ENCODE data around the gene MSH3.
A peak's percentile ranks its signal among the peaks of the same experiment; 100 is the strongest.

Gene MSH3

GRCh38 chr5:80654391-80655230 is at the start of gene MSH3, which contains the start of gene DHFR:
Gene MSH3, plus strand, starts transcription at chr5:80654652. Its CDS starts 76 bp downstream, at chr5:80654728.
Gene DHFR, minus strand, starts transcription at chr5:80654983. Its CDS starts 494 bp downstream, at chr5:80654489.
- DNase-seq (ENCODE audit: low spot score) = peak; percentile 96

DNA sequence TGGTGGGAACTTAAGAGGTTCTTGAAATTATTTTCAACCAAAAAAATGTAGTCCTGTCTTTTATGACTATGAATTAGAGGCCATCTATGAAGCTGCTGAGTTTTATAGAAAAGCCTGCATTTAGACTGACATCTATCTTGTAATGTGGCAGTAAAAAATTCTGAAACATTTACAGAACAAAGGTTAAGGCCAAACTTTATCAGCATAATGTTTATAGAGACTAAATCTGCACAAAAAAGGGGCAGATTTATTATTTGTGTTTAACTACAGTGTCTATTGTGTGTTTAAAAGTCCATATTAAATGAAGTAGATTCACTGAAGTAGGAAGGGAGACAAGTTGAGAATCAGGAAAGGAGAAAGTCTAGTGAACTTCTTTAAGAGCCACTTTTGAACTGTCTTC is 47.1 kb upstream of the MSH3 start:
- no peak for DNase-seq (ENCODE audit: low spot score)

- no peak for DNase-seq (ENCODE audit: low spot score)
These were observed 46.6 kb upstream of the MSH3 start for GRCh38 chr5:80607832-80608231.

DNA sequence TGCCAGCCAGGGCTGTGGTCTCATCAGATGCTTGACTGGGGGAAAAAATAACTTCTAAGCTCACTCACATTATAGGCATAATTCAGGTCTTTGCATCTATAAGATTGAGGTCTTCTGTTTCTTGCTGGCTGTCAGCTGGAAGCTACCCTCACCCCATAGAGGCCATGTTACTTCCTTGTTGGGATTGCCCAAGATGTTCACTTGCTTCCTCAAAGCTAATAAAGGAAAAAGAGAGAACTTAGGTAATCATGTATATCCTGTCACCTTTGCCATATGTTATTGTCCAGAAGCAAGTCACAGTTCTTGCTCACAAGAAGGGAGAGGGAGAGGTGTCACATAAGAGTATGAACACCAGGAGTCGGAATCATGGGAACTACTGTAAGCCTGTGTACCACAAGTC is 45.7 kb upstream of the MSH3 start:
- no peak for DNase-seq (ENCODE audit: low spot score)

- no peak for DNase-seq (ENCODE audit: low spot score)
These were observed 44.8 kb upstream of the MSH3 start for GRCh38 chr5:80609692-80610091.

DNA sequence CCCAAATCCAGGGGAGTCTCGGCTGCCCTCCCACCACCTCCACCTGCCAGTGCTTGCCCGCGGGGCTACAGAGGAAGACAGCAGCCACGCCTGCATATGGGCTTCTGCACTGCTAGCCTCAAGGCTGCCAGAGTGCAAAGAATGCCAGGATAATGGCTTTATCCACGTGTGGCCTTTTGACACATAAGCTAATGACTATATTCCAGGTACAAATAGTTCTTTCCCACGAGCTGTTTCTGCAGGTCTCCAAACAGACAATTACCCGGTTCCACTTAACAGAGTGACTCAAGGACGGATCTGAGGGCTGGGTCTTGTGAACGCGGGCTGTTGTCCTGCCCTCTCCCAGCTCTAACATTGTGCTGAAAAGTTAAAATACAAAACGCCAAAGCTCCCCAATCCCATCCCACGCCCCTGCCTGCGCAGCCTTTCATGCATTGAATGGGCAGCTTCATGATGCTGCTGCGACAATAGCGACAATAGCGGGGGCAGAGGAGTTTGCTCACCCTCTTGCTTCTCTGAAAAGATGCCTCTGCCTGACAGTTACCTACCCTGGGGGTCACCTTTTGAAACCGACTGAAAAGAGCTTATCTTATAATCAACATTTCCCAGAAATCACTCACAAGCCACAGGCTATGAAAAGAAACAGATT is 39.1 kb upstream of the MSH3 start:
- DNase-seq (ENCODE audit: low spot score) = no peak

GRCh38 chr5:80618438-80618837 is 36.0 kb upstream of the MSH3 start:
- DNase-seq (ENCODE audit: low spot score) = no peak

DNA sequence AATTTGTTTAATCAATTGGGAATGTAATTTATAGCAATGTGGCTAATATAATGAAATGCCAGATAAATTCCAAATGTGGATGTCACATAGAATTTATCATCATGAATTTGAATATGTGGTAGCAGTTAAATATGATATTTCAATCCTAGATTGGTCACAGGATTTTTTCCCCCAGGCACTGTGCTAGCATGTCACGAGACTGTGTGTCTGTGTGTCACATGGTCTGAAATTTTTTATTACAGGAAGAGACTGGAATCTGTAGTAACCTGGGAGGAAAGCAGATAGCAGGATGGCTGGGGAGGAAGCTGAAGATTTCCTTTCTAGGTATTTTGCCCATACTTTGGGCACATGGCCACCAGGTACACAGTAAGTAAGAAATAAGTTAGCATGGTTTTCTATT is 35.4 kb upstream of the MSH3 start:
- no peak for DNase-seq (ENCODE audit: low spot score)

DNA sequence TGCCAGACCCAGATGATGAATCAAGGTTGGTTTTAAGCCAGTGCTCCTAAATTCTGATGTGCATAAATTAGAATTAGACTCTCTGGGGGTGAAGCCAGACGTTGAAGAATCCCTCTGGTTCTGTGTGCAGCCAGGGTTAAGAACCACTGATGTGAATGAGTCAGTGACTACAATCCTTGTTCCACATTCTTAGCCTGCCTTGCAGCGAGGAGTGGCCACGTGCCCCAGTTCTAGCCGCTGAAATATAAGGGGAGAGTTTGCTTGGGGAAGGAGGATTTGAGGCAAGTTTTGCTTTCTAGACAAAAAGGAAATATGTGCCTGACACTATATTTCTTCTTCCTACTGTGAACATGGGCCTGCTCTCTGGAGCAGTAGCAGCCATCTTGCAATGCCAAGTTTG is 34.2 kb upstream of the MSH3 start:
- no peak for DNase-seq (ENCODE audit: low spot score)

DNA sequence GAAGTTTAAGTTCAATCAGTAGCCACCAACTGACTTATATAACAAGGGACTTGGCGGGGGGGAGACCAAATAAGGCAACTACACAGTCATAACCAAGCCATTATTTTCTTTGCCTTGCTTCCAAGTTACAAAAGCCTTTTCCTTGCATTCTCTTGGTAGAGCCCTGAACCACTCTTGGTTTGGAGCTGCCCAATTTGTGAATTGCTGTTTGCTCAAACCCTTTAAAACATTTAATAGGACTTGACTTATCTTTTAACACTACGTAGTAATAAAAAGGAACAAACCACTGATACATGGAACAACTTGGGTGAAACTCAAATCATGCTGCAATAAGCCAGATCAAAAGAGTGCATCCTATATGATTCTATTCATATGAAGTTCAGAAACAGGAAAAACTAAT is 31.7 kb upstream of the MSH3 start:
- no peak for DNase-seq (ENCODE audit: low spot score)

DNA sequence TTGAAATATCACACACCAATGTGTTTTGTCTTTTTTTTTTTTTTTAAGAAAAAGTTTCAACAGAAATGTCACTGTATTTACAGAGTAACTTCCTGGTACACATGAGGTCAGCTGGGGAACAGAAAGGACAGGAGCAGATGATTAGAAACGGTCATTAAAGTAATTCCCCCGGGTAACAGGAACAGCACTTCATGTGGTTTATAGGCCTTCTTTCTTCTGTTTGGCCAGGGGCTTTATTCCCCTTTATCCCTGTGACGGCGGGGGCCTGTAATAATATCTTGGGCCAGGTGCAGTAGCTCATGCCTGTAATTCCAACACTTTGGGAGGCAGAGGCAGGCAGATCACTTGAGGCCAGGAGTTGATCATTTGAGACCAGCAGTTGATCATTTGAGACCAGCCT is 30.5 kb upstream of the MSH3 start:
- no peak for DNase-seq (ENCODE audit: low spot score)

DNA sequence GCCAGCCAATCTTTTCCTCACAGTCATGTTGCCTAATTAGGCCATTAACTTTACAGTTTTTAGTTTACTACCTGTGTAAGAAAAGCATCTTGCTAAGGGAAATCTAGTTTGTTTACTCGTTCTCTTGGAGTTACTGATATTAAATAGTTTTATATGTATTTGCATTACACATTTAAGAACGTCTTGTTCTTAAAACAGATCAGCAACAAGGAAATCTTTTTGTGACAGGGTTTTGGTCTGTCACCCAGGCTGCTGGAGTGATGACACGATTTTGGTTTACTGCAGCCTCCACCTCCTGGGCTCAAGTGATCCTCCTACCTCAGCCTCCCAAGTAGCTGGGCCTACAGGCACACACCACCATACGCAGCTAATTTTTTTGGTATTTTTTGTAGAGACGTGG is 29.2 kb upstream of the MSH3 start:
- DNase-seq (ENCODE audit: low spot score) = no peak

GRCh38 chr5:80629281-80629680 is 25.2 kb upstream of the MSH3 start:
- no peak for DNase-seq (ENCODE audit: low spot score)

GRCh38 chr5:80631278-80632259 is 22.9 kb upstream of the MSH3 start:
- DNase-seq (ENCODE audit: low spot score) = no peak

- no peak for DNase-seq (ENCODE audit: low spot score)
These were observed 21.8 kb upstream of the MSH3 start for GRCh38 chr5:80632700-80633099.

DNA sequence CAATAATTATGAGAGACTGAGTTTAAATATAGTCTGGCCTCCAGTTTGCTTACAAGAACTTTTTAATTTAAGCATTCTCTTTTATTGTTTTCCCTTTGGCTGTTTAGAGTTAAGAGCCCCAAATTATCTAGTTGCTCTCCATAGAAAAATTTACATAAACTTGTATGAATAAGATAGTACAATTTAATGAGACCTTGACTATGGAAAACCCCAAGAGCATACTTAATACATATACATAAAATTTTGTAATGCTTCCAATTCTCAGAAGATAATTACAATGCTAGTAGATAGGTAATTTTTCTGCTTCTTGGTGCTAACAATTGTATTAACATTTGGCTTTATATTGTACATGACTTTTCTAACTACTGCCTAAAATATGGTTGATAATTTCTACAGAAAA is 20.3 kb upstream of the MSH3 start:
- no peak for DNase-seq (ENCODE audit: low spot score)

- DNase-seq (ENCODE audit: low spot score) = no peak
These were observed 13.1 kb upstream of the MSH3 start for GRCh38 chr5:80641353-80641752.

DNA sequence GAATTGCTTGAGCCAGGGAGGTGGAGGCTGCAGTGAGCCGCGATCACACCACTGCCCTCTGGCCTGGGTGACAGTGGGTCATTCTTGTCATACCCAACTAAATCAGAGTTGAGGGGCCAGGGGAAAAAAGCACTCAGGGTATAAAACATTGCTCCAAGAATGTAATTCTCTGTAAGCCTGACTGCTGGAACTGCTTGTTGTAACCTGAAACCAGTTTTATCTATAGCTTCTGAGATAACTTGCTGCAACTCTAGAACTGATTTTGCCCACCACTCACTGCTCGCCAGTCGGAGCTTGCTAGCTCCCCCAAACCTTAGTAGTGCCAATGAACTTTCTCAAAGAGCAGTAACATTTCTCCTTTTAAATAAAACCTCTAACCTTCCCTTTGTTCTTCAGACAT is 9.6 kb upstream of the MSH3 start:
- DNase-seq (ENCODE audit: low spot score) = no peak

DNA sequence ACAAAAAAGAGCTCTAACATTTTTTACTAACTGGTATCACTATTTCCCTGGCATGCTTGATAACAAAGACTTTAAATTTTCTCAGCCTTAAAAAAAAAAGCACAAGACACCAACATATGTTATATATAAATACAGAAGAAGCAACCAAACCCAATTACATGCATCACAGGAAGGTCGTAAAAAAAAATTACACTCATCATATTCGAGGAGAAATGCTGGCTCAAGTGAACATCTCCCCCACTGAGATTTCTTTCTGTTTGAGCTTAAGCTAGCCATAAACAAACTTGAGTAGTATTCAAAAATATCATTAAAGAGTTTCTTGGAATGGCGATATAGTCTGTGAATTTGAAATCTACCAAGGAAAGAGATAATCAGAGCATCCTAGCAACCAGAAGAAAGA is 7.5 kb upstream of the MSH3 start:
- DNase-seq (ENCODE audit: low spot score) = no peak

- no peak for DNase-seq (ENCODE audit: low spot score)
These were observed 950 bp upstream of the MSH3 start for GRCh38 chr5:80653502-80653901.

- DNase-seq (ENCODE audit: low spot score) = no peak
These were observed 430 bp upstream of the MSH3 start for GRCh38 chr5:80654054-80654390.

- DNase-seq (ENCODE audit: low spot score) = no peak
These were observed 851 bp downstream of the MSH3 start for GRCh38 chr5:80655231-80655774.
